GM19455 (cell line): ENCODE data around the gene TMC1.
A peak's percentile ranks its signal among the peaks of the same experiment; 100 is the strongest.
"Not testable (repeated sequence)": the region's sequence is repeated elsewhere in the genome, so short reads cannot be mapped to it uniquely, and the experiment has no call there.

Experiments used
- ATAC-seq: cut with Tn5 transposase; IDR thresholded peaks from one replicate; pipeline ENCODE4 v1.9.1; 2021; ENCODE audit not compliant: unreplicated experiment

The TMC1 gene

GRCh38 chr9:72524820-72525540 is 3.6 kb downstream of the TMC1 start:
- no peak for ATAC-seq

- ATAC-seq = peak; percentile 77
These were observed 5.7 kb downstream of the TMC1 start for GRCh38 chr9:72526901-72527800.

- ATAC-seq = no peak
These were observed 6.4 kb downstream of the TMC1 start for GRCh38 chr9:72527801-72528195.

GRCh38 chr9:72529531-72529930 is 8.1 kb downstream of the TMC1 start:
- no peak for ATAC-seq

- ATAC-seq = no peak
These were observed 11.9 kb downstream of the TMC1 start for GRCh38 chr9:72533322-72533721.

GRCh38 chr9:72534931-72535330 is 13.5 kb downstream of the TMC1 start:
- ATAC-seq = no peak

- no peak for ATAC-seq
These were observed 15.7 kb downstream of the TMC1 start for GRCh38 chr9:72537011-72537545.

- no peak for ATAC-seq
These were observed 16.3 kb downstream of the TMC1 start for GRCh38 chr9:72537671-72538070.

GRCh38 chr9:72538921-72539702 is 17.7 kb downstream of the TMC1 start:
- ATAC-seq = no peak

- no peak for ATAC-seq
These were observed 18.5 kb downstream of the TMC1 start for GRCh38 chr9:72539824-72540347.

GRCh38 chr9:72540348-72540873 is 19.0 kb downstream of the TMC1 start:
- ATAC-seq = no peak

GRCh38 chr9:72542537-72542833 is 21.1 kb downstream of the TMC1 start:
- not testable (repeated sequence) for ATAC-seq

GRCh38 chr9:72542917-72543316 is 21.5 kb downstream of the TMC1 start:
- ATAC-seq = no peak

- no peak for ATAC-seq
These were observed 29.9 kb downstream of the TMC1 start for GRCh38 chr9:72551306-72551705.

- no peak for ATAC-seq
These were observed 30.9 kb downstream of the TMC1 start for GRCh38 chr9:72552356-72552755.

GRCh38 chr9:72554221-72554641 is 32.8 kb downstream of the TMC1 start:
- ATAC-seq = no peak

GRCh38 chr9:72557549-72557948 is 36.1 kb downstream of the TMC1 start:
- ATAC-seq = no peak

- ATAC-seq = no peak
These were observed 38.7 kb downstream of the TMC1 start for GRCh38 chr9:72560086-72560485.

GRCh38 chr9:72563806-72564205 is 42.4 kb downstream of the TMC1 start:
- no peak for ATAC-seq

GRCh38 chr9:72564479-72565281 is 43.3 kb downstream of the TMC1 start:
- ATAC-seq = no peak
